SU-DHL-6 (cell line): ENCODE measurements around the gene ANKRD26.

Experiments used
- CTCF ChIP-seq: fragments of 200-600 bp; sonication (generic); IDR thresholded peaks from one replicate; pipeline ENCODE4 v1.5.1; 2017; ENCODE audit warnings: antibody characterized with exemption, mild to moderate bottlenecking, low read length, moderate library complexity; ENCODE audit not compliant: insufficient read depth, poor library complexity, severe bottlenecking
- EZH2phosphoT487 ChIP-seq: fragments of 200-600 bp; sonication (generic), shearing (Covaris generic); conservative IDR thresholded peaks from 2 replicates; pipeline ENCODE4 v1.6.1; 2018; ENCODE audit warnings: mild to moderate bottlenecking, antibody characterized with exemption, low read length, moderate library complexity, mixed read lengths

GRCh38 chr10:27099448-27099847 is 846 bp downstream of the ANKRD26 start:
- TF ChIP-seq CTCF (no peak), EZH2phosphoT487 (no peak)
